ENCODE results near the gene DNAH14. TPM values are rescaled to one million over a fixed set of nuclear protein-coding genes. Genes with fewer than 3 reads are reported as not detected.
"Not testable (repeated sequence)": the region's sequence is repeated elsewhere in the genome, so short reads cannot be mapped to it uniquely, and the experiment has no call there.

The DNAH14 gene
- total RNA-seq, 1 donor, result 31.8 TPM

- peak; percentile 41 for DNase-seq (ENCODE audit: insufficient read length, low spot score, missing footprints)
Observed at GRCh38 chr1:225318706-225319575, 389.5 kb downstream of the DNAH14 start.

DNA sequence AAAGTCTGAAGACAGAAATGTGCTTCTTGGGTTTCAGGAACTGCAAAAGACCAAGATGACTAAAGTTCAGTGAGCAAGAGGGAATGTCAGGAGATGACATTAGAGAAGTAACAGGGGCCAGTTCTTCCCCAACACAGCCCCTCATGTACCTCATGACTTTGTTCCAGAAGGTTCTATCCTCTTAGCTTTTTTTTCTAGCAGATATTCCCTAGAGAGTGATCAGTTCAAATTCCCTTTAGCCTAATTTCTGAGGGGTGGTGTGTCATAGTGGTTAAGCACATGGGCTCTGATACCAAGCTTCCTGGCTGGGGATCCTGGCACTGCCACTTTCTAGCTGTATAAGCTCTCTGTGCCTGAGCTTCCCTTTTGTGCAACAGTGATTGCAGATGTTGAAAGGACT is 390.4 kb downstream of the DNAH14 start:
- H3K9me3 ChIP-seq (ENCODE audit: low read depth, low read length), result no peaks in the 10 kb centered on the region
- H3K79me2 ChIP-seq (ENCODE audit: insufficient read depth, low read length), result no peaks in the 10 kb centered on the region
- H3K4me2 ChIP-seq (ENCODE audit: insufficient read depth, low read length), result no peak overlapping the region
- H3K27ac ChIP-seq (ENCODE audit: low read depth, low read length), result no peak overlapping the region
- no peak overlapping the region for H3K4me3 ChIP-seq (ENCODE audit: insufficient read depth, low read length)
- H4K20me1 ChIP-seq (ENCODE audit: insufficient read depth, low read length), result no peaks in the 10 kb centered on the region
- peak; percentile 10 for DNase-seq (ENCODE audit: insufficient read length, low spot score, missing footprints)
- H3K4me1 ChIP-seq (ENCODE audit: insufficient read depth, low read length), result peaks cover 6% of the 10 kb centered on the region
- TF ChIP-seq CTCF (IDR thresholded peaks at IDR 0.05; ENCODE audit: extremely low read depth, low read depth, low read length), result no peak
- no peaks in the 10 kb centered on the region for H3K27me3 ChIP-seq (ENCODE audit: insufficient read depth, low read length)
- H3K36me3 ChIP-seq (ENCODE audit: insufficient read depth, low read length), result no peaks in the 10 kb centered on the region
- no peak overlapping the region for H2AFZ ChIP-seq (ENCODE audit: low read length)

More at GRCh38 chr1:225318706-225319575, 389.5 kb downstream of the DNAH14 start:
- TF ChIP-seq CTCF (IDR thresholded peaks at IDR 0.05; ENCODE audit: extremely low read depth, low read depth, low read length), result peak; percentile 82
- H3K27me3 ChIP-seq (ENCODE audit: insufficient read depth, low read length), result no peaks in the 10 kb centered on the region
- H3K36me3 ChIP-seq (ENCODE audit: insufficient read depth, low read length), result no peaks in the 10 kb centered on the region
- H4K20me1 ChIP-seq (ENCODE audit: insufficient read depth, low read length), result no peaks in the 10 kb centered on the region
- H3K4me1 ChIP-seq (ENCODE audit: insufficient read depth, low read length), result peaks cover 6% of the 10 kb centered on the region
- H2AFZ ChIP-seq (ENCODE audit: low read length), result no peak overlapping the region
- no peak overlapping the region for H3K4me3 ChIP-seq (ENCODE audit: insufficient read depth, low read length)
- H3K9me3 ChIP-seq (ENCODE audit: low read depth, low read length), result no peaks in the 10 kb centered on the region
- no peak overlapping the region for H3K4me2 ChIP-seq (ENCODE audit: insufficient read depth, low read length)
- H3K79me2 ChIP-seq (ENCODE audit: insufficient read depth, low read length), result no peaks in the 10 kb centered on the region
- H3K27ac ChIP-seq (ENCODE audit: low read depth, low read length), result no peak overlapping the region

DNA sequence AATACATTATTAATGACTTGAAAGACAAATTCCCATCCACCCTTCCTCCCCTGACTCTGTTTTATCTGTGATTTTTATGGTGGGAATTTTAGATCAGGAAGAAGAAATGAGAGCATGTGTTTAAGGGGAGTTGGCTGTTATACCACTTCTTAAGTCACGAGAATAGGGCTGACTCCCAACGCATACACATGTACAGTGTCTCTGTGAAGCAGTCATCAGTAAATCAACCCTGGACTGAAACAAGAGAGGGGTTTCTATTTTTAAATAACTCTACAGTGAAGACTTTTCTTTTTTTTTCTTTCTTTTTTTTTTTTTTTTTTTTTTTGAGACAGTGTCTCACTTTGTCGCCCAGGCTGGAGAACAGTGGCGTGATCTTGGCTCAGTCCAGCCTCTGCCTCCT is 392.3 kb downstream of the DNAH14 start:
- H3K27me3 ChIP-seq (ENCODE audit: insufficient read depth, low read length), result no peaks in the 10 kb centered on the region
- no peak overlapping the region for H3K27ac ChIP-seq (ENCODE audit: low read depth, low read length)
- no peak overlapping the region for H2AFZ ChIP-seq (ENCODE audit: low read length)
- no peaks in the 10 kb centered on the region for H4K20me1 ChIP-seq (ENCODE audit: insufficient read depth, low read length)
- H3K9me3 ChIP-seq (ENCODE audit: low read depth, low read length), result no peaks in the 10 kb centered on the region
- TF ChIP-seq CTCF (IDR thresholded peaks at IDR 0.05; ENCODE audit: extremely low read depth, low read depth, low read length), result no peak
- H3K4me3 ChIP-seq (ENCODE audit: insufficient read depth, low read length), result no peak overlapping the region
- no peak overlapping the region for H3K4me2 ChIP-seq (ENCODE audit: insufficient read depth, low read length)
- no peak for DNase-seq (ENCODE audit: insufficient read length, low spot score, missing footprints)
- H3K4me1 ChIP-seq (ENCODE audit: insufficient read depth, low read length), result peaks cover 6% of the 10 kb centered on the region
- H3K36me3 ChIP-seq (ENCODE audit: insufficient read depth, low read length), result no peaks in the 10 kb centered on the region
- H3K79me2 ChIP-seq (ENCODE audit: insufficient read depth, low read length), result no peaks in the 10 kb centered on the region

DNA sequence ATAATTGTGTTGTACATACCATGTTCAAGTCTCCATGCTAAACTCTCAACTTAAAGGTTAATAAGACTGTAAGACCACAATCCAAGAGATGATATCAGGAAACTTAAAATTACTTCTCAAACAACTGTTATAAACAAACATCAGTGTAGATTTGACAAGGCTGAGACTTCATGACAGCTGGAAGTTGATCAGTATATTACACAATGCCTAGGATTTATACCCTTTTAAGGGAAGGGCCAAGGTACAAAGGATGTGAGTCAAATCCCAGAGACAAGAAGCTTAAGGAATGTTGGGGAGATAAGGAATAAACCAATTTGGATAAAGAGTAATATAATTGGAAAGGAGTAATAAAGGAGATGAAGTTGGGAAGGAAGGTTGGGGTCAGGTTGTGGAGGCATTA is 399.6 kb downstream of the DNAH14 start:
- no peaks in the 10 kb centered on the region for H3K27me3 ChIP-seq (ENCODE audit: insufficient read depth, low read length)
- H3K4me2 ChIP-seq (ENCODE audit: insufficient read depth, low read length), result no peak overlapping the region
- H3K4me1 ChIP-seq (ENCODE audit: insufficient read depth, low read length), result no peaks in the 10 kb centered on the region
- H2AFZ ChIP-seq (ENCODE audit: low read length), result no peak overlapping the region
- H3K27ac ChIP-seq (ENCODE audit: low read depth, low read length), result no peak overlapping the region
- H3K79me2 ChIP-seq (ENCODE audit: insufficient read depth, low read length), result no peaks in the 10 kb centered on the region
- no peak for DNase-seq (ENCODE audit: insufficient read length, low spot score, missing footprints)
- no peaks in the 10 kb centered on the region for H3K36me3 ChIP-seq (ENCODE audit: insufficient read depth, low read length)
- H3K4me3 ChIP-seq (ENCODE audit: insufficient read depth, low read length), result no peak overlapping the region
- no peak for TF ChIP-seq CTCF (IDR thresholded peaks at IDR 0.05; ENCODE audit: extremely low read depth, low read depth, low read length)
- no peaks in the 10 kb centered on the region for H3K9me3 ChIP-seq (ENCODE audit: low read depth, low read length)
- no peaks in the 10 kb centered on the region for H4K20me1 ChIP-seq (ENCODE audit: insufficient read depth, low read length)

- H3K4me1 ChIP-seq (ENCODE audit: insufficient read depth, low read length); H3K4me2 ChIP-seq (ENCODE audit: insufficient read depth, low read length); H3K27me3 ChIP-seq (ENCODE audit: insufficient read depth, low read length); H3K4me3 ChIP-seq (ENCODE audit: insufficient read depth, low read length); H4K20me1 ChIP-seq (ENCODE audit: insufficient read depth, low read length); DNase-seq (ENCODE audit: insufficient read length, low spot score, missing footprints); H3K79me2 ChIP-seq (ENCODE audit: insufficient read depth, low read length); H3K27ac ChIP-seq (ENCODE audit: low read depth, low read length); H2AFZ ChIP-seq (ENCODE audit: low read length); H3K9me3 ChIP-seq (ENCODE audit: low read depth, low read length); H3K36me3 ChIP-seq (ENCODE audit: insufficient read depth, low read length): not testable (repeated sequence)
Observed at GRCh38 chr1:225329996-225330395, 400.5 kb downstream of the DNAH14 start.

All from osteoblast (primary cell).